ENCODE data around the gene CNTNAP2.

The CNTNAP2 gene

GRCh38 chr7:147984265-147984664 is 1867.7 kb downstream of the CNTNAP2 start (continued):
- TF ChIP-seq PRDM2 (tag by site-specific recombination; IDR thresholded peaks at IDR 0.05; ENCODE audit: borderline replicate concordance): no peak
- TF ChIP-seq KLF16 (tag by site-specific recombination; IDR thresholded peaks at IDR 0.05): no peak
- TF ChIP-seq ZNF423 (tag by site-specific recombination; IDR thresholded peaks at IDR 0.05): no peak

- no peaks in the 10 kb centered on the region for H3K9me3 ChIP-seq (ENCODE audit: control insufficient read depth, insufficient read depth, low read depth, low read length)
Measured at GRCh38 chr7:147990079-147990478, 1873.5 kb downstream of the CNTNAP2 start.

GRCh38 chr7:147990942-147991341 is 1874.3 kb downstream of the CNTNAP2 start:
- ChIA-PET CTCF (no interaction called here), POLR2A (no interaction called here)
- no peak overlapping the region for H3K27ac ChIP-seq (ENCODE audit: extremely low read depth, low read depth, low read length)

More at GRCh38 chr7:147990079-147990478, 1873.5 kb downstream of the CNTNAP2 start:
- H3K36me3 ChIP-seq (ENCODE audit: control insufficient read depth in 2 of 2, insufficient read depth in 1 of 2, low read length in 2 of 2): no peaks in the 10 kb centered on the region
- H3K27ac ChIP-seq (ENCODE audit: extremely low read depth, low read depth, low read length): no peak overlapping the region
- ChIA-PET CTCF (no interaction called here), POLR2A (no interaction called here)
- TF ChIP-seq ZNF248 (tag by site-specific recombination; IDR thresholded peaks at IDR 0.05) (no peak), SETDB1 (IDR thresholded peaks at IDR 0.05; ENCODE audit: insufficient read length, low read length) (peak; percentile 66), GLI2 (tag by site-specific recombination; IDR thresholded peaks at IDR 0.05; ENCODE audit: borderline replicate concordance, low read depth) (no peak), TRIM28 (IDR thresholded peaks at IDR 0.05; ENCODE audit: borderline replicate concordance, low read length) (peak; percentile 82; the same call in 1 of the 2 replicates)
- no peaks in the 10 kb centered on the region for H3K4me1 ChIP-seq (ENCODE audit: control insufficient read depth, insufficient read depth, low read length)
- H3K4me3 ChIP-seq (ENCODE audit: low read depth, low read length): no peak overlapping the region

GRCh38 chr7:147992698-147993097 is 1876.1 kb downstream of the CNTNAP2 start:
- H3K4me1 ChIP-seq (ENCODE audit: control insufficient read depth, insufficient read depth, low read length): no peaks in the 10 kb centered on the region
- ChIA-PET CTCF (no interaction called here), POLR2A (no interaction called here)
- H3K36me3 ChIP-seq (ENCODE audit: control insufficient read depth in 2 of 2, insufficient read depth in 1 of 2, low read length in 2 of 2): no peaks in the 10 kb centered on the region
- no peak for TF ChIP-seq ATF2 (tag by site-specific recombination; IDR thresholded peaks at IDR 0.05; ENCODE audit: low read depth)
- no peak for TF ChIP-seq ZNF157 (tag by site-specific recombination; IDR thresholded peaks at IDR 0.05)
- TF ChIP-seq HOXA7 (CRISPR knock-in tag; IDR thresholded peaks at IDR 0.05; ENCODE audit: borderline replicate concordance): no peak
- no peaks in the 10 kb centered on the region for H3K9me3 ChIP-seq (ENCODE audit: control insufficient read depth, insufficient read depth, low read depth, low read length)
- H3K4me3 ChIP-seq (ENCODE audit: low read depth, low read length): no peak overlapping the region
- H3K27ac ChIP-seq (ENCODE audit: extremely low read depth, low read depth, low read length): no peak overlapping the region

More at GRCh38 chr7:147990942-147991341, 1874.3 kb downstream of the CNTNAP2 start:
- Histone ChIP-seq H3K4me1 (ENCODE audit: control insufficient read depth, insufficient read depth, low read length) (no peaks in the 10 kb centered on the region), H3K36me3 (ENCODE audit: control insufficient read depth in 2 of 2, insufficient read depth in 1 of 2, low read length in 2 of 2) (no peaks in the 10 kb centered on the region), H3K9me3 (ENCODE audit: control insufficient read depth, insufficient read depth, low read depth, low read length) (no peaks in the 10 kb centered on the region), H3K4me3 (ENCODE audit: low read depth, low read length) (no peak overlapping the region)
- no peak for TF ChIP-seq ZNF530 (tag by site-specific recombination; IDR thresholded peaks at IDR 0.05; ENCODE audit: low read depth)
